ENCODE measurements around the gene FNDC1.

The FNDC1 gene

GRCh38 chr6:159148641-159149040 is 20.6 kb upstream of the FNDC1 start:
- Mint-ChIP-seq H3K27ac (no peak overlapping the region), H3K4me3 (no peak overlapping the region), H3K27me3 (peaks cover 14% of the 10 kb centered on the region), H3K9me3 (peaks cover 4 to 5% of the 10 kb centered on the region in 2 donors), H3K4me1 (peaks cover 6% of the 10 kb centered on the region)
- ATAC-seq, result no peak
- DNase-seq, result no peak

DNA sequence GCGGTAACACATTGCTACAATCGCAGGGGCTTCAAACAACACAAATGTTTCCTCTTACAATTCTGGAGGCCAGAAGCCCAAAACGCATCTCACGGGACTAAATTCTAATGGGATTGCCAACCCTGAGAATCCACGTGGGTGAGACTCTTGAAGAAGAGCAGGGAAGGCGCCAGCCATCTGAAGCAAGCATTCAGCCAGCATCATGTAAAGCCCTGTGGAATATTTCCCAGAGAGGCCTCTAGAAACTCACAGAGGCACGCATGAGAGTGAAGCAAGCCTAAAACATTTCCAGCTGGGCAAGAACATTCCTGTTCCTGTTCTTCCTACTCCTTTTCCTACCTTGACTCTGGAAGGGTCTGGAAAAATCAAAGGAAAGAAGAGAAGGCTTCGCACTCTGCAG is 19.6 kb upstream of the FNDC1 start:
- ATAC-seq, result no peak
- no peak overlapping the region for H3K4me3 Mint-ChIP-seq
- H3K27me3 Mint-ChIP-seq, result peaks cover 14% of the 10 kb centered on the region
- no peak for DNase-seq
- no peaks in the 10 kb centered on the region for H3K9me3 Mint-ChIP-seq
- H3K4me1 Mint-ChIP-seq, result peaks cover 6% of the 10 kb centered on the region
- peak overlapping the region in 1 of 2 donors; percentile 13 for H3K27ac Mint-ChIP-seq

- no peak overlapping the region for H3K27ac Mint-ChIP-seq
- ATAC-seq, result no peak
- H3K27me3 Mint-ChIP-seq, result peaks cover 14% of the 10 kb centered on the region
- H3K4me3 Mint-ChIP-seq, result no peak overlapping the region
- H3K4me1 Mint-ChIP-seq, result peaks cover 6% of the 10 kb centered on the region
- peaks cover 6 to 12% of the 10 kb centered on the region in 2 donors for H3K9me3 Mint-ChIP-seq
- DNase-seq, result peak; percentile 23 to 38
Observed at GRCh38 chr6:159151266-159151855, 17.8 kb upstream of the FNDC1 start.

- no peak overlapping the region for H3K4me3 Mint-ChIP-seq
- peaks cover 9 to 19% of the 10 kb centered on the region in 2 donors for H3K9me3 Mint-ChIP-seq
- H3K4me1 Mint-ChIP-seq, result peaks cover 6% of the 10 kb centered on the region
- DNase-seq (no peak), ATAC-seq (no peak)
- no peak overlapping the region for H3K27ac Mint-ChIP-seq
- H3K27me3 Mint-ChIP-seq, result peaks cover 11% of the 10 kb centered on the region
Observed at GRCh38 chr6:159152041-159152440, 17.2 kb upstream of the FNDC1 start.

- ATAC-seq (no peak), DNase-seq (no peak)
- Mint-ChIP-seq H3K9me3 (peaks cover 17 to 26% of the 10 kb centered on the region in 2 donors), H3K4me1 (peaks cover 6% of the 10 kb centered on the region), H3K27me3 (peaks cover 9% of the 10 kb centered on the region), H3K27ac (no peak overlapping the region), H3K4me3 (no peak overlapping the region)
Observed at GRCh38 chr6:159152782-159153181, 16.4 kb upstream of the FNDC1 start.

- Mint-ChIP-seq H3K27me3 (peaks cover 9% of the 10 kb centered on the region), H3K27ac (peak overlapping the region in 1 of 2 donors; percentile 50), H3K9me3 (peaks cover 18 to 27% of the 10 kb centered on the region in 2 donors), H3K4me3 (no peak overlapping the region), H3K4me1 (peaks cover 6% of the 10 kb centered on the region)
- DNase-seq, result no peak
- ATAC-seq, result no peak
Observed at GRCh38 chr6:159155679-159156078, 13.5 kb upstream of the FNDC1 start.

GRCh38 chr6:159156089-159156488 is 13.1 kb upstream of the FNDC1 start:
- H3K4me1 Mint-ChIP-seq, result peaks cover 4% of the 10 kb centered on the region
- no peak for DNase-seq
- H3K9me3 Mint-ChIP-seq, result peaks cover 18 to 27% of the 10 kb centered on the region in 2 donors
- peaks cover 5% of the 10 kb centered on the region for H3K27me3 Mint-ChIP-seq
- no peak overlapping the region for H3K4me3 Mint-ChIP-seq
- H3K27ac Mint-ChIP-seq, result no peak overlapping the region
- no peak for ATAC-seq

- ATAC-seq, result no peak
- H3K4me1 Mint-ChIP-seq, result no peaks in the 10 kb centered on the region
- no peak for DNase-seq
- H3K27ac Mint-ChIP-seq, result no peak overlapping the region
- peaks cover 18 to 27% of the 10 kb centered on the region in 2 donors for H3K9me3 Mint-ChIP-seq
- no peak overlapping the region for H3K4me3 Mint-ChIP-seq
- no peaks in the 10 kb centered on the region for H3K27me3 Mint-ChIP-seq
Observed at GRCh38 chr6:159157431-159157830, 11.8 kb upstream of the FNDC1 start.

DNA sequence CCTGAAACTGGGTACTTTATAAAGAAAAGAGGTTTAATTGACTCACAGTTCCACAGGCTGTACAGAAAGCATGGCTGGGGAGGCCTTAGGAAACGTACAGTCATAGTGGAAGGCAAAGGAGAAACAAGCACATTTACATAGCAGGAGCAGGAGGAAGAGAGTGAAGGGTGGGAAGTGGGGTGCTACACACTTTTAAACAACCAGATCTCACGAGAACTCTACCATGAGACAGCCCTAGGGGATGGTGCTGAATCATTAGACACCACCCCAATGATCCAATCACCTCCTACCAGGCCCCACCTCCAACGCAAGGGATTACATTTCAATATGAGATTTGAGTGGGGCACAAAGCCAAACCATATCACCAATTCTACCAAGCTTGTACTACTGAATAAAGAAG is 7.4 kb upstream of the FNDC1 start:
- Mint-ChIP-seq H3K27me3 (peaks cover 32% of the 10 kb centered on the region), H3K4me3 (no peak overlapping the region), H3K27ac (no peak overlapping the region), H3K4me1 (no peaks in the 10 kb centered on the region), H3K9me3 (peaks cover 10 to 11% of the 10 kb centered on the region in 2 donors)
- DNase-seq (no peak), ATAC-seq (no peak)

DNA sequence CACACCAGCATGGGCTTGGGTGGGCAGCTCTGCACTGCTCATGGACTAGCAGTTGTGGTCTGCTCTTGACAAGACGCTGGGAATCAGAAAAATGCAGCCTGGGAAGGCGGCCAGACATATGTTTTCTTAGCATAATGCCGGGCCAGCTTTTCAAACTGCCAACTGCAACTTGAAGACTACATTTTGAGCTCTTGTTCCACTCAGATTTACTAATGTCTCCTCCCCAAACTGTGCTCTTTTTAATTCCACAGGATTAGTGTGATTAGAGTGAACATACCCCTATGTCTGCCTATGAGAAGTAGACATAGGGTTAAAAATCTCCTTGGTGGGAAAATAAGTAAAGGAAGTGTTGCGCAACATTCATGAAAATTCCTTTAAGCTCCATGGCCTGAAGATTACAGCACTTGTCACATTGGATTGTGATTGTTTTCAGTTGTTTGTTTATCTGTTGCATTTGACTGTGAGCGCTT is 5.3 kb upstream of the FNDC1 start:
- peaks cover 14% of the 10 kb centered on the region for H3K4me1 Mint-ChIP-seq
- H3K9me3 Mint-ChIP-seq, result no peaks in the 10 kb centered on the region
- H3K27me3 Mint-ChIP-seq, result peaks cover 53% of the 10 kb centered on the region
- no peak overlapping the region for H3K27ac Mint-ChIP-seq
- DNase-seq (no peak), ATAC-seq (no peak)
- no peak overlapping the region for H3K4me3 Mint-ChIP-seq

- ATAC-seq (peak; percentile 40), DNase-seq (peak in 1 of 2 donors; percentile 17)
- Mint-ChIP-seq H3K9me3 (no peaks in the 10 kb centered on the region), H3K4me3 (peak overlapping the region; percentile 75 to 88), H3K27ac (no peak overlapping the region), H3K27me3 (peaks cover 92% of the 10 kb centered on the region), H3K4me1 (peaks cover 23% of the 10 kb centered on the region)
Observed at GRCh38 chr6:159168536-159169192, 536 bp upstream of the FNDC1 start.

GRCh38 chr6:159169557-159170332 is 545 bp downstream of the FNDC1 start:
- Mint-ChIP-seq H3K4me1 (peaks cover 29% of the 10 kb centered on the region), H3K9me3 (no peaks in the 10 kb centered on the region), H3K27ac (no peak overlapping the region), H3K27me3 (peaks cover 98% of the 10 kb centered on the region), H3K4me3 (peak overlapping the region; percentile 74 to 81)
- DNase-seq, result peak; percentile 37 to 45
- ATAC-seq, result peak; percentile 74

GRCh38 chr6:159170333-159170672 is 1.1 kb downstream of the FNDC1 start:
- ATAC-seq (no peak), DNase-seq (no peak)
- Mint-ChIP-seq H3K9me3 (no peaks in the 10 kb centered on the region), H3K4me3 (peak overlapping the region; percentile 74 to 81), H3K4me1 (peaks cover 29% of the 10 kb centered on the region), H3K27me3 (peaks cover 97% of the 10 kb centered on the region), H3K27ac (no peak overlapping the region)

DNA sequence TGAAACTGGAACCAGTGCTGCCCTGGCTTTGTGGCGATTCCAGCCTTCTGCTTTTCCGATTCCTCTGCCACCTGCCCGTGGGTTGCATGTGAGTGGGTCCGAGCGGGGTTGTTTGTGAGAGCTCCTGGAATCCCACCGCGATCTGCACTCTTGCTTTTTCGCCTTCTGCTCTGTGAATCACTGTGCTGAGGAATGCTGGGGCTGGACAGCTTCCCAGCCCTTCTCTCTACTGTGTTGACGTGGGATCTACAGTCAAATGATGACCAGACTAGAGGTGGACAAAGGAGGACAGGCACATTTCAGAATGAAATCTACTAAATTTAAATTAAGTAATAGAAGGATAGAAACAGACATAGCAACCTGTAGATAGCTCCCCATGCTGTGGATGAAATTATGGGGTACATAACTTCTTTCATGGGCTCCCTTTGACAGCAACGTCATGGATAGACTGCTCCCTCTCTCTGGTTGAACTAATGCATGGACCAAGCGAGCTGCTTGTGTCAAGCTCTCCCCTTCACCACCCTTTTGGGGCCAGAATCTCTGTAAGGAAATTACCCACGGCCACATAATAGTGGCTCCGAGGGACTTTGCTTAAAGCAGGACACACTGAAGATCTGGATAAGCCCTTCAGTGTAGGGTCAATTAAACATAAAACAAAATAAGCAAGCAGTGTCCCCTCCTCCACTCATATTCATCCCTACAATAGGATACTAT is 2.0 kb downstream of the FNDC1 start:
- H3K27me3 Mint-ChIP-seq, result peaks cover 97% of the 10 kb centered on the region
- H3K27ac Mint-ChIP-seq, result no peak overlapping the region
- H3K9me3 Mint-ChIP-seq, result no peaks in the 10 kb centered on the region
- H3K4me1 Mint-ChIP-seq, result peaks cover 29% of the 10 kb centered on the region
- ATAC-seq (no peak), DNase-seq (no peak)
- no peak overlapping the region for H3K4me3 Mint-ChIP-seq

DNA sequence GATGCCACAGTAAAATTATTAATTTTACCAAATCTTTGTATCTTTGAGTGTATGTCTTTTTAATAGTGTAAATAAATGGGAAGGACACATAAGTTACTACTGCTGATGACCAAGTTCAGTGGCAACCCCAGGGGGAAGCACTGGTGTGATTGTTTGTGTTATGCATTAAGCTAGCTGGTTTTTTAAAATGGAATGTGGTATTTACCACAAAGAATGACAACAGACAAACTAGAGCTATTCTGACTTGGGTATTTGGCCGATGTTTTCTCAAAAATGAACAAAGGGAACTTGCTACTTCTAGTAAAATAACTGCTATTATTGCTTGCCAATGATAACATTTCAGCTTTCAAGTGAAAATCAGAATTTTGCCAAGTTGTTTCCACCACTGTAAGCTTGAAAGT is 2.9 kb downstream of the FNDC1 start:
- Mint-ChIP-seq H3K9me3 (no peaks in the 10 kb centered on the region), H3K4me3 (no peak overlapping the region), H3K4me1 (peaks cover 29% of the 10 kb centered on the region), H3K27ac (no peak overlapping the region), H3K27me3 (peaks cover 89% of the 10 kb centered on the region)
- no peak for ATAC-seq
- DNase-seq, result no peak
